HL-60 (cell line): ENCODE measurements around the gene BLVRA.
"Not testable (repeated sequence)": the region's sequence is repeated elsewhere in the genome, so short reads cannot be mapped to it uniquely, and the experiment has no call there.

Source experiments
- DNase-seq, 2 experiments: peaks; one replicate each; pipeline ENCODE4 v3.0.0-alpha.2; 2010 to 2020; ENCODE audit warnings: low read depth in 1 of 2, low spot score in 1 of 2
- H3K27ac ChIP-seq: fragments of 250-450 bp; sonication (Bioruptor Pico); replicated peaks from 2 replicates; pipeline ENCODE4 v1.5.1; 2020; ENCODE audit warnings: mild to moderate bottlenecking, moderate library complexity
- H3K27me3 ChIP-seq: fragments of 250-450 bp; sonication (Bioruptor Pico); 2 replicates; pipeline ENCODE4 v1.5.1; 2021; ENCODE audit warnings: mild to moderate bottlenecking, moderate library complexity; ENCODE audit not compliant: insufficient read depth, poor library complexity, severe bottlenecking
- H3K4me3 ChIP-seq: replicated peaks from 2 replicates; pipeline ENCODE4 v1.5.1; 2011; ENCODE audit warnings: mild to moderate bottlenecking, control low read depth, low read length; ENCODE audit not compliant: insufficient read depth
- CTCF ChIP-seq: IDR thresholded peaks from one replicate; pipeline ENCODE4 v1.5.1; 2011; ENCODE audit warnings: low read length, control low read depth, inconsistent platforms; ENCODE audit not compliant: insufficient read depth
- GABPA ChIP-seq: IDR thresholded peaks from 2 replicates; pipeline ENCODE4 v1.6.1; 2012; ENCODE audit warnings: low read depth
- POLR2AphosphoS5 ChIP-seq: IDR thresholded peaks from 2 replicates; pipeline ENCODE4 v1.6.1; 2012; ENCODE audit warnings: low read depth
- REST ChIP-seq: IDR thresholded peaks from 2 replicates; pipeline ENCODE4 v1.6.1; 2012; ENCODE audit warnings: low read depth; ENCODE audit not compliant: insufficient replicate concordance
- SPI1 ChIP-seq: IDR thresholded peaks from 2 replicates; pipeline ENCODE4 v1.6.1; 2012; ENCODE audit warnings: low read depth, mild to moderate bottlenecking, borderline replicate concordance

Gene BLVRA

GRCh38 chr7:43727003-43727402 is 31.5 kb upstream of the BLVRA start:
- TF ChIP-seq GABPA = no peak
- H3K27ac ChIP-seq = no peak overlapping the region
- H3K4me3 ChIP-seq = no peak overlapping the region
- H3K27me3 ChIP-seq = no peaks in the 10 kb centered on the region
- DNase-seq = no peak

GRCh38 chr7:43727494-43727893 is 31.0 kb upstream of the BLVRA start:
- Histone ChIP-seq H3K27me3 (no peaks in the 10 kb centered on the region), H3K4me3 (no peak overlapping the region), H3K27ac (no peak overlapping the region)
- no peak for TF ChIP-seq REST
- TF ChIP-seq GABPA = no peak
- no peak for TF ChIP-seq POLR2AphosphoS5
- TF ChIP-seq CTCF = no peak
- no peak for TF ChIP-seq SPI1
- no peak for DNase-seq

- Histone ChIP-seq H3K27ac (peak within 1 kb of the TSS; percentile 80), H3K27me3 (no peaks in the 10 kb centered on the region)
- TF ChIP-seq REST (peak; percentile 62), CTCF (no peak), POLR2AphosphoS5 (peak; percentile 85), SPI1 (no peak), GABPA (peak; percentile 88)
These were observed 29.1 kb upstream of the BLVRA start, which contains the start of gene COA1 for GRCh38 chr7:43729214-43729923. COA1 (minus strand) TSS chr7:43729523; CDS start chr7:43648614, 80,909 bp downstream.

GRCh38 chr7:43729924-43730248 is 28.6 kb upstream of the BLVRA start:
- no peak for TF ChIP-seq REST
- no peak for TF ChIP-seq SPI1
- no peak for TF ChIP-seq POLR2AphosphoS5
- no peak for TF ChIP-seq CTCF
- TF ChIP-seq GABPA = no peak
- peak overlapping the region; percentile 70 for H3K4me3 ChIP-seq
- no peaks in the 10 kb centered on the region for H3K27me3 ChIP-seq
- DNase-seq = no peak
- peak overlapping the region; percentile 80 for H3K27ac ChIP-seq

More at GRCh38 chr7:43729214-43729923, 29.1 kb upstream of the BLVRA start, which contains the start of gene COA1:
- peak within 1 kb of the TSS; percentile 70 for H3K4me3 ChIP-seq
- DNase-seq = peak; percentile 88 to 89

GRCh38 chr7:43731494-43731893 is 27.0 kb upstream of the BLVRA start:
- H3K27ac ChIP-seq, DNase-seq, H3K27me3 ChIP-seq, H3K4me3 ChIP-seq: not testable (repeated sequence)

GRCh38 chr7:43734575-43735332 is 23.7 kb upstream of the BLVRA start:
- H3K27me3 ChIP-seq, H3K4me3 ChIP-seq: not testable (repeated sequence)

More at GRCh38 chr7:43734575-43735332, 23.7 kb upstream of the BLVRA start:
- peak in 1 of 2 experiments; percentile 58 for DNase-seq
- peak overlapping the region; percentile 60 for H3K27ac ChIP-seq
